Right lobe of liver (tissue), 6 donors: Measurements from ENCODE around the gene TSPAN9. TPM values are rescaled to one million over a fixed set of nuclear protein-coding genes. Genes with fewer than 3 reads are reported as not detected.

Experiments used
- ATAC-seq, 4 donors: fragments of 200-7000 bp; cut with Tn5 transposase; one replicate each; pipeline ENCODE4 v1.9.1; 2020; ENCODE audit warnings: mild to moderate bottlenecking in 4 of 4, moderate library complexity in 4 of 4
- DNase-seq, 3 donors: peaks; one replicate each; pipeline ENCODE4 v3.0.0-alpha.2; 2020
- H3K27ac ChIP-seq, 3 donors: fragments of 200-600 bp; one replicate each; pipeline ENCODE4 v1.8.0; 2022
- H3K27me3 ChIP-seq, 2 donors: fragments of 200-600 bp; one replicate each; pipeline ENCODE4 v1.8.0; 2022
- H3K36me3 ChIP-seq, 4 donors: fragments of 200-600 bp; sonication (generic) in 1 of 4; one replicate each; pipeline versions ENCODE4 v1.5.1 to v1.8.0; 2017 to 2022; ENCODE audit warnings: control low read depth in 1 of 4
- H3K4me1 ChIP-seq, 4 donors: fragments of 200-600 bp; sonication (generic) in 1 of 4; one replicate each; pipeline versions ENCODE4 v1.5.1 to v1.8.0; 2017 to 2022; ENCODE audit warnings: control low read depth in 1 of 4
- H3K4me3 ChIP-seq, 3 donors: fragments of 200-600 bp; one replicate each; pipeline ENCODE4 v1.8.0; 2022
- H3K9me3 ChIP-seq, 4 donors: fragments of 200-600 bp; sonication (generic) in 1 of 4; one replicate each; pipeline versions ENCODE4 v1.5.1 to v1.8.0; 2017 to 2022; ENCODE audit warnings: control low read depth in 1 of 4
- POLR2A ChIP-seq: fragments of 450-650 bp; IDR thresholded peaks from one replicate; pipeline ENCODE4 v1.6.1; 2017; ENCODE audit warnings: antibody characterized with exemption, mild to moderate bottlenecking
- WGBS: methylation state at CpG from one replicate; pipeline ENCODE4 v1.1.6; 2018; ENCODE audit warnings: low coverage, low lambda C conversion rate; ENCODE audit not compliant: insufficient coverage; ENCODE audit errors: missing lambda C conversion rate; 5-methylcytosine and 5-hydroxymethylcytosine counted together
- intact Hi-C, 2 donors: fragments of 100-400 bp; cut with DNase I; formaldehyde crosslinking; loops; one replicate each; pipeline versions ENCODE4 v1.11.2 to v1.14.1; 2022
- total RNA-seq, 6 experiments: library from RNA; depleted of rRNA in 2 of 6; stranded (reverse); fragments of >200 nt in 2 of 6; fragmentation: NEBNext Ultra II Directional in 3 of 6; extraction: Animal tissue kit (Norgen Biotek cat#: 25700) in 3 of 6; gene quantifications; one replicate each; pipeline versions ENCODE4 v1.1.0 to v1.2.4, GENCODE V29; 2016 to 2023
- TF ChIP-seq, protein P1 (sequence below), 4 donors: fragments of 200-600 bp in 3 of 4; fragments of 450-650 bp in 1 of 4; IDR thresholded peaks; one replicate each; pipeline versions ENCODE4 v1.5.1 to v1.8.0; 2016 to 2022; ENCODE audit warnings: antibody characterized with exemption in 4 of 4, mild to moderate bottlenecking in 2 of 4
- donor health status: DM: no; HTN: yes; CAD: no.
- donor health status: DM: no; HTN: no; CAD: no.
- donor health status: DM: no; HTN: no; CAD: no.
- donor health status: DM: no; HTN: yes; CAD: no.
- donor health status: DM: no; HTN: yes; CAD: no.

Gene TSPAN9
- total RNA-seq, 6 experiments from 2014 or later, result 23.7 to 53.2 (median 39.8) TPM

GRCh38 chr12:3274664-3275063, 197.5 kb downstream of the TSPAN9 start:
- ATAC-seq (peak in 3 of 4 donors; percentile 15 to 18 (median 16)), DNase-seq (no peak)
- no peak for TF ChIP-seq POLR2A
- TF ChIP-seq, protein P1, sequence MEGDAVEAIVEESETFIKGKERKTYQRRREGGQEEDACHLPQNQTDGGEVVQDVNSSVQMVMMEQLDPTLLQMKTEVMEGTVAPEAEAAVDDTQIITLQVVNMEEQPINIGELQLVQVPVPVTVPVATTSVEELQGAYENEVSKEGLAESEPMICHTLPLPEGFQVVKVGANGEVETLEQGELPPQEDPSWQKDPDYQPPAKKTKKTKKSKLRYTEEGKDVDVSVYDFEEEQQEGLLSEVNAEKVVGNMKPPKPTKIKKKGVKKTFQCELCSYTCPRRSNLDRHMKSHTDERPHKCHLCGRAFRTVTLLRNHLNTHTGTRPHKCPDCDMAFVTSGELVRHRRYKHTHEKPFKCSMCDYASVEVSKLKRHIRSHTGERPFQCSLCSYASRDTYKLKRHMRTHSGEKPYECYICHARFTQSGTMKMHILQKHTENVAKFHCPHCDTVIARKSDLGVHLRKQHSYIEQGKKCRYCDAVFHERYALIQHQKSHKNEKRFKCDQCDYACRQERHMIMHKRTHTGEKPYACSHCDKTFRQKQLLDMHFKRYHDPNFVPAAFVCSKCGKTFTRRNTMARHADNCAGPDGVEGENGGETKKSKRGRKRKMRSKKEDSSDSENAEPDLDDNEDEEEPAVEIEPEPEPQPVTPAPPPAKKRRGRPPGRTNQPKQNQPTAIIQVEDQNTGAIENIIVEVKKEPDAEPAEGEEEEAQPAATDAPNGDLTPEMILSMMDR (IDR thresholded peaks at IDR 0.05), result no peak
- H3K9me3 ChIP-seq, result no peaks in the 10 kb centered on the region
- 62% methylated on average over 10 of the region's 13 CpGs for WGBS
- no peaks in the 10 kb centered on the region for H3K4me1 ChIP-seq
- no peaks in the 10 kb centered on the region for H3K36me3 ChIP-seq
- no peaks in the 10 kb centered on the region for H3K27me3 ChIP-seq
- no peak overlapping the region for H3K27ac ChIP-seq
- intact Hi-C loops, result loop anchor here (5.0 to 10.0 kb wide), 5 partner anchors 70 to 202 kb away; partner anchors contain the start of gene TSPAN9 (in 1 of the 2)
- no peak overlapping the region for H3K4me3 ChIP-seq

- Histone ChIP-seq H3K27me3 (no peaks in the 10 kb centered on the region), H3K36me3 (peaks cover 0 to 2% (median 0%) of the 10 kb centered on the region in 4 donors), H3K4me3 (no peak overlapping the region), H3K4me1 (no peaks in the 10 kb centered on the region), H3K9me3 (no peaks in the 10 kb centered on the region), H3K27ac (no peak overlapping the region)
- intact Hi-C loops, result loop anchor here (5.0 to 10.0 kb wide), 4 partner anchors 71 to 203 kb away; partner anchors contain the start of gene TSPAN9 (in 1 of the 2)
- WGBS, result 30% methylated on average over 11 of the region's 29 CpGs
- ATAC-seq (peak; percentile 70 to 87 (median 80)), DNase-seq (peak; percentile 74 to 81 (median 76))
- no peak for TF ChIP-seq POLR2A
- TF ChIP-seq, protein P1 (IDR thresholded peaks at IDR 0.05), result peak; percentile 92 to 99 (median 98)
These were observed 198.2 kb downstream of the TSPAN9 start for GRCh38 chr12:3275171-3276041.

- Histone ChIP-seq H3K27ac (no peak overlapping the region), H3K36me3 (peaks cover 0 to 7% (median 0%) of the 10 kb centered on the region in 4 donors), H3K4me1 (no peaks in the 10 kb centered on the region), H3K9me3 (no peaks in the 10 kb centered on the region), H3K4me3 (no peak overlapping the region), H3K27me3 (no peaks in the 10 kb centered on the region)
- ATAC-seq, result no peak
- WGBS, result 82% methylated on average over 6 of the region's 14 CpGs
- no peak for DNase-seq
- intact Hi-C loops, result loop anchor here (5.0 to 10.0 kb wide), 4 partner anchors 71 to 204 kb away; partner anchors contain the start of gene TSPAN9 (in 1 of the 2)
- no peak for TF ChIP-seq POLR2A
- TF ChIP-seq, protein P1 (IDR thresholded peaks at IDR 0.05), result no peak
These were observed 199.0 kb downstream of the TSPAN9 start for GRCh38 chr12:3276226-3276625.

DNA sequence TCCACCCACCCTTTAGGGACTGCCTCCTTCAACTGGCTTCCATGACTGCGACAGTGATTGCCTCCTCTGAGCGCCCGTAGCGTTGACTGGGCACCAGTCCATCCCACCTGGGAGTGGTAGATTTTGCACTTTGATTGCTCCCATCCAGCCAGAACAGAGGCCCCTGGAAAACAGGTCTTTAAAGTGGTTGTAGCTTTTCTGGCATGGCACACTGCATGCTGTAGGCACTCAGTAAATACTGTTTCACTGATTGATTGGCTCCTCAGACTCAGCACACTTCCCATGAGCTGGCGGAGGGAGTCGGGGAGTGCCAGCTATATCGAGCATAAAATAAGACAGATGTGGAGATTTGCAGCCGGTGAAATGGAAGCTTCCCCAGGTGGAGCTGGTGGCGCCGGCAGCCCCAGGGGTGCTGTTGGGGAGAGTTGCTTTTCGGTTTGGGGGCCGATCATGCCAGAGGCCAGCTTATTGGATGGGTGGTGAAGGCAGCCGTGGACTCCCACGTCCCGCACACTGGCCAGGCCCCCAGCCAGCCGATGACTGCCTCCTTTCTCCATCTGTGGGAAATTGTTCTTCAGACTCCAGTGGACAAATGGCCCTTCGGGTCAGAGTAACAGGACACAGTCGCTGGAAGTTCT, 200.2 kb downstream of the TSPAN9 start:
- TF ChIP-seq, protein P1 (IDR thresholded peaks at IDR 0.05), result no peak
- no peak for TF ChIP-seq POLR2A
- H3K27me3 ChIP-seq, result no peaks in the 10 kb centered on the region
- no peak for DNase-seq
- no peak for ATAC-seq
- H3K27ac ChIP-seq, result no peak overlapping the region
- WGBS, result 78% methylated on average over 6 of the region's 18 CpGs
- H3K4me1 ChIP-seq, result no peaks in the 10 kb centered on the region
- H3K36me3 ChIP-seq, result peaks cover 0 to 15% (median 1%) of the 10 kb centered on the region in 4 donors
- H3K4me3 ChIP-seq, result no peak overlapping the region
- intact Hi-C loops, result loop anchor here (5.0 to 10.0 kb wide), 4 partner anchors 73 to 205 kb away; partner anchors contain the start of gene TSPAN9 (in 1 of the 2)
- no peaks in the 10 kb centered on the region for H3K9me3 ChIP-seq
